Measurements from ENCODE around the gene CFAP221. TPM values are rescaled to one million over a fixed set of nuclear protein-coding genes. Genes with fewer than 3 reads are reported as not detected.
A peak's percentile ranks its signal among the peaks of the same experiment; 100 is the strongest.

Gene CFAP221
- total and polyA plus RNA-seq, 2 experiments from 2014 or later = 0.42 to 0.65 TPM

DNA sequence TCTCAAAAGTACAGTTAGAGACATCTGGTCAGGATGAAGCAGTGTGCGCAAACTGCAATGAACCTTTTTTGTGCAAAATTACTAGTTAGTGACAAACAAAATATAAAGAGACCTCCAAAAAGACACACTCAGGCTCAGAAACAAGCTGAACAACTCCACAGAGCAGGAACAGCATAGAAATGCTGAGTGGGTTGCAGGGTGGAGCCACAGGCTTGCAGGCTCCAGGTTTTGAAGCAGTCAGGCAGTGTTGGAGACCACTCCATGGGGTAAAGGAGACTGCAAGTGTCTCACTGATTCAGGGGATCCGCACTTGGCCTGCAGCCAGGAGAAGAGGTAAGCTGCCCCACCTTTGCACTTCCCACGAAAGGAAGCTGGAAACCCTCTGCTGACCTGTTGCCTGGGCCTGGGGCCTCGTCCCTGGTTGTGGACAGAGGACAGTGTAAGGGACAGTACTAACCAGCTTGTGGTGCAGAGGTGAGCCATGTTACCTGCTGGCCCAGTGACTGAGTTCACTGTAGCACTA is 36.4 kb downstream of the CFAP221 start:
- H3K79me2 ChIP-seq (replicated peaks; ENCODE audit: insufficient read depth) = no peaks in the 10 kb centered on the region
- TF ChIP-seq, protein P1, sequence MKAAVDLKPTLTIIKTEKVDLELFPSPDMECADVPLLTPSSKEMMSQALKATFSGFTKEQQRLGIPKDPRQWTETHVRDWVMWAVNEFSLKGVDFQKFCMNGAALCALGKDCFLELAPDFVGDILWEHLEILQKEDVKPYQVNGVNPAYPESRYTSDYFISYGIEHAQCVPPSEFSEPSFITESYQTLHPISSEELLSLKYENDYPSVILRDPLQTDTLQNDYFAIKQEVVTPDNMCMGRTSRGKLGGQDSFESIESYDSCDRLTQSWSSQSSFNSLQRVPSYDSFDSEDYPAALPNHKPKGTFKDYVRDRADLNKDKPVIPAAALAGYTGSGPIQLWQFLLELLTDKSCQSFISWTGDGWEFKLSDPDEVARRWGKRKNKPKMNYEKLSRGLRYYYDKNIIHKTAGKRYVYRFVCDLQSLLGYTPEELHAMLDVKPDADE (IDR thresholded peaks at IDR 0.05) = no peak
- no peak for TF ChIP-seq EZH2 (IDR thresholded peaks at IDR 0.05; ENCODE audit: low read depth, unreplicated experiment)
- TF ChIP-seq, protein P2, sequence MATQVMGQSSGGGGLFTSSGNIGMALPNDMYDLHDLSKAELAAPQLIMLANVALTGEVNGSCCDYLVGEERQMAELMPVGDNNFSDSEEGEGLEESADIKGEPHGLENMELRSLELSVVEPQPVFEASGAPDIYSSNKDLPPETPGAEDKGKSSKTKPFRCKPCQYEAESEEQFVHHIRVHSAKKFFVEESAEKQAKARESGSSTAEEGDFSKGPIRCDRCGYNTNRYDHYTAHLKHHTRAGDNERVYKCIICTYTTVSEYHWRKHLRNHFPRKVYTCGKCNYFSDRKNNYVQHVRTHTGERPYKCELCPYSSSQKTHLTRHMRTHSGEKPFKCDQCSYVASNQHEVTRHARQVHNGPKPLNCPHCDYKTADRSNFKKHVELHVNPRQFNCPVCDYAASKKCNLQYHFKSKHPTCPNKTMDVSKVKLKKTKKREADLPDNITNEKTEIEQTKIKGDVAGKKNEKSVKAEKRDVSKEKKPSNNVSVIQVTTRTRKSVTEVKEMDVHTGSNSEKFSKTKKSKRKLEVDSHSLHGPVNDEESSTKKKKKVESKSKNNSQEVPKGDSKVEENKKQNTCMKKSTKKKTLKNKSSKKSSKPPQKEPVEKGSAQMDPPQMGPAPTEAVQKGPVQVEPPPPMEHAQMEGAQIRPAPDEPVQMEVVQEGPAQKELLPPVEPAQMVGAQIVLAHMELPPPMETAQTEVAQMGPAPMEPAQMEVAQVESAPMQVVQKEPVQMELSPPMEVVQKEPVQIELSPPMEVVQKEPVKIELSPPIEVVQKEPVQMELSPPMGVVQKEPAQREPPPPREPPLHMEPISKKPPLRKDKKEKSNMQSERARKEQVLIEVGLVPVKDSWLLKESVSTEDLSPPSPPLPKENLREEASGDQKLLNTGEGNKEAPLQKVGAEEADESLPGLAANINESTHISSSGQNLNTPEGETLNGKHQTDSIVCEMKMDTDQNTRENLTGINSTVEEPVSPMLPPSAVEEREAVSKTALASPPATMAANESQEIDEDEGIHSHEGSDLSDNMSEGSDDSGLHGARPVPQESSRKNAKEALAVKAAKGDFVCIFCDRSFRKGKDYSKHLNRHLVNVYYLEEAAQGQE (IDR thresholded peaks at IDR 0.05; ENCODE audit: unreplicated experiment) = no peak
- TF ChIP-seq, protein P3, sequence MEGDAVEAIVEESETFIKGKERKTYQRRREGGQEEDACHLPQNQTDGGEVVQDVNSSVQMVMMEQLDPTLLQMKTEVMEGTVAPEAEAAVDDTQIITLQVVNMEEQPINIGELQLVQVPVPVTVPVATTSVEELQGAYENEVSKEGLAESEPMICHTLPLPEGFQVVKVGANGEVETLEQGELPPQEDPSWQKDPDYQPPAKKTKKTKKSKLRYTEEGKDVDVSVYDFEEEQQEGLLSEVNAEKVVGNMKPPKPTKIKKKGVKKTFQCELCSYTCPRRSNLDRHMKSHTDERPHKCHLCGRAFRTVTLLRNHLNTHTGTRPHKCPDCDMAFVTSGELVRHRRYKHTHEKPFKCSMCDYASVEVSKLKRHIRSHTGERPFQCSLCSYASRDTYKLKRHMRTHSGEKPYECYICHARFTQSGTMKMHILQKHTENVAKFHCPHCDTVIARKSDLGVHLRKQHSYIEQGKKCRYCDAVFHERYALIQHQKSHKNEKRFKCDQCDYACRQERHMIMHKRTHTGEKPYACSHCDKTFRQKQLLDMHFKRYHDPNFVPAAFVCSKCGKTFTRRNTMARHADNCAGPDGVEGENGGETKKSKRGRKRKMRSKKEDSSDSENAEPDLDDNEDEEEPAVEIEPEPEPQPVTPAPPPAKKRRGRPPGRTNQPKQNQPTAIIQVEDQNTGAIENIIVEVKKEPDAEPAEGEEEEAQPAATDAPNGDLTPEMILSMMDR (conservative IDR thresholded peaks at IDR 0.05; ENCODE audit: low read depth in 2 of 2) = no peak
- no peak for TF ChIP-seq NANOG (IDR thresholded peaks at IDR 0.05; ENCODE audit: borderline replicate concordance)
- no peak for TF ChIP-seq CREB1 (CRISPR knock-in tag; IDR thresholded peaks at IDR 0.05; ENCODE audit: low read depth)
- no peak for DNase-seq (ENCODE audit: low spot score)
- Mint-ChIP-seq H3K4me1 (no peaks in the 10 kb centered on the region), H3K27ac (no peak overlapping the region), H3K4me3 (no peak overlapping the region), H3K27me3 (ENCODE audit: insufficient read depth, low read depth, poor library complexity) (no peaks in the 10 kb centered on the region), H3K36me3 (ENCODE audit: low read depth) (peaks cover 3% of the 10 kb centered on the region; the same call in 2 of the 3 replicates), H3K9me3 (peaks cover 8% of the 10 kb centered on the region; the same call in 1 of the 3 replicates)
- H3K9me2 ChIP-seq (ENCODE audit: insufficient read depth) = no peaks in the 10 kb centered on the region
- H3K4me2 ChIP-seq = no peak overlapping the region
- H3K4me3 ChIP-seq = no peak overlapping the region
- H3K4me1 ChIP-seq (ENCODE audit: insufficient read depth) = no peaks in the 10 kb centered on the region
- no peaks in the 10 kb centered on the region for H3K36me3 ChIP-seq (ENCODE audit: insufficient read depth)
- H4K20me1 ChIP-seq (replicated peaks; ENCODE audit: insufficient read depth) = no peaks in the 10 kb centered on the region
- H3K27ac ChIP-seq (ENCODE audit: low read depth) = no peak overlapping the region
- H3F3A ChIP-seq (replicated peaks; ENCODE audit: low read depth) = no peaks in the 10 kb centered on the region
- no peaks in the 10 kb centered on the region for H3K27me3 ChIP-seq (ENCODE audit: insufficient read depth)
- H2AFZ ChIP-seq = no peak overlapping the region
- peak; percentile 38; the same call in 1 of the 3 replicates for ATAC-seq

DNA sequence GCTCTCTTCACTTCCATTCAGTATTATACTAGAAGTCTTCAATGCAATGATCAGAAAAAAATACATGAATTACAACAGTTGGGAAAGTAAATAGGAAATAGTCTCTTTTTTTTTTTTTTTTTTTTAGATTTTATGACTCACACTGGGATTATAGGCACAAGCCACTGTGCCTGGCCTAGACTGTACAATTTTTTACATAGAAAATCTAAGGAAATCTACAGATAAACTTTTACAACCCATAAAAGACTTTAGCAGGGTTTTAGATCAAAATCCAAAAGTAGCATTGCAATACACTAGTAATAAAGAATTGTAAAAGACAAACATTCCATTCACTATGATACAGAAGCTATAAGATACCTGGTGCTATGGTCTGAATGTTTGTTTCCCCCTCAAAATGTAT is 39.0 kb downstream of the CFAP221 start:
- no peaks in the 10 kb centered on the region for H3K27me3 Mint-ChIP-seq (ENCODE audit: insufficient read depth, low read depth, poor library complexity)
- TF ChIP-seq, protein P4, sequence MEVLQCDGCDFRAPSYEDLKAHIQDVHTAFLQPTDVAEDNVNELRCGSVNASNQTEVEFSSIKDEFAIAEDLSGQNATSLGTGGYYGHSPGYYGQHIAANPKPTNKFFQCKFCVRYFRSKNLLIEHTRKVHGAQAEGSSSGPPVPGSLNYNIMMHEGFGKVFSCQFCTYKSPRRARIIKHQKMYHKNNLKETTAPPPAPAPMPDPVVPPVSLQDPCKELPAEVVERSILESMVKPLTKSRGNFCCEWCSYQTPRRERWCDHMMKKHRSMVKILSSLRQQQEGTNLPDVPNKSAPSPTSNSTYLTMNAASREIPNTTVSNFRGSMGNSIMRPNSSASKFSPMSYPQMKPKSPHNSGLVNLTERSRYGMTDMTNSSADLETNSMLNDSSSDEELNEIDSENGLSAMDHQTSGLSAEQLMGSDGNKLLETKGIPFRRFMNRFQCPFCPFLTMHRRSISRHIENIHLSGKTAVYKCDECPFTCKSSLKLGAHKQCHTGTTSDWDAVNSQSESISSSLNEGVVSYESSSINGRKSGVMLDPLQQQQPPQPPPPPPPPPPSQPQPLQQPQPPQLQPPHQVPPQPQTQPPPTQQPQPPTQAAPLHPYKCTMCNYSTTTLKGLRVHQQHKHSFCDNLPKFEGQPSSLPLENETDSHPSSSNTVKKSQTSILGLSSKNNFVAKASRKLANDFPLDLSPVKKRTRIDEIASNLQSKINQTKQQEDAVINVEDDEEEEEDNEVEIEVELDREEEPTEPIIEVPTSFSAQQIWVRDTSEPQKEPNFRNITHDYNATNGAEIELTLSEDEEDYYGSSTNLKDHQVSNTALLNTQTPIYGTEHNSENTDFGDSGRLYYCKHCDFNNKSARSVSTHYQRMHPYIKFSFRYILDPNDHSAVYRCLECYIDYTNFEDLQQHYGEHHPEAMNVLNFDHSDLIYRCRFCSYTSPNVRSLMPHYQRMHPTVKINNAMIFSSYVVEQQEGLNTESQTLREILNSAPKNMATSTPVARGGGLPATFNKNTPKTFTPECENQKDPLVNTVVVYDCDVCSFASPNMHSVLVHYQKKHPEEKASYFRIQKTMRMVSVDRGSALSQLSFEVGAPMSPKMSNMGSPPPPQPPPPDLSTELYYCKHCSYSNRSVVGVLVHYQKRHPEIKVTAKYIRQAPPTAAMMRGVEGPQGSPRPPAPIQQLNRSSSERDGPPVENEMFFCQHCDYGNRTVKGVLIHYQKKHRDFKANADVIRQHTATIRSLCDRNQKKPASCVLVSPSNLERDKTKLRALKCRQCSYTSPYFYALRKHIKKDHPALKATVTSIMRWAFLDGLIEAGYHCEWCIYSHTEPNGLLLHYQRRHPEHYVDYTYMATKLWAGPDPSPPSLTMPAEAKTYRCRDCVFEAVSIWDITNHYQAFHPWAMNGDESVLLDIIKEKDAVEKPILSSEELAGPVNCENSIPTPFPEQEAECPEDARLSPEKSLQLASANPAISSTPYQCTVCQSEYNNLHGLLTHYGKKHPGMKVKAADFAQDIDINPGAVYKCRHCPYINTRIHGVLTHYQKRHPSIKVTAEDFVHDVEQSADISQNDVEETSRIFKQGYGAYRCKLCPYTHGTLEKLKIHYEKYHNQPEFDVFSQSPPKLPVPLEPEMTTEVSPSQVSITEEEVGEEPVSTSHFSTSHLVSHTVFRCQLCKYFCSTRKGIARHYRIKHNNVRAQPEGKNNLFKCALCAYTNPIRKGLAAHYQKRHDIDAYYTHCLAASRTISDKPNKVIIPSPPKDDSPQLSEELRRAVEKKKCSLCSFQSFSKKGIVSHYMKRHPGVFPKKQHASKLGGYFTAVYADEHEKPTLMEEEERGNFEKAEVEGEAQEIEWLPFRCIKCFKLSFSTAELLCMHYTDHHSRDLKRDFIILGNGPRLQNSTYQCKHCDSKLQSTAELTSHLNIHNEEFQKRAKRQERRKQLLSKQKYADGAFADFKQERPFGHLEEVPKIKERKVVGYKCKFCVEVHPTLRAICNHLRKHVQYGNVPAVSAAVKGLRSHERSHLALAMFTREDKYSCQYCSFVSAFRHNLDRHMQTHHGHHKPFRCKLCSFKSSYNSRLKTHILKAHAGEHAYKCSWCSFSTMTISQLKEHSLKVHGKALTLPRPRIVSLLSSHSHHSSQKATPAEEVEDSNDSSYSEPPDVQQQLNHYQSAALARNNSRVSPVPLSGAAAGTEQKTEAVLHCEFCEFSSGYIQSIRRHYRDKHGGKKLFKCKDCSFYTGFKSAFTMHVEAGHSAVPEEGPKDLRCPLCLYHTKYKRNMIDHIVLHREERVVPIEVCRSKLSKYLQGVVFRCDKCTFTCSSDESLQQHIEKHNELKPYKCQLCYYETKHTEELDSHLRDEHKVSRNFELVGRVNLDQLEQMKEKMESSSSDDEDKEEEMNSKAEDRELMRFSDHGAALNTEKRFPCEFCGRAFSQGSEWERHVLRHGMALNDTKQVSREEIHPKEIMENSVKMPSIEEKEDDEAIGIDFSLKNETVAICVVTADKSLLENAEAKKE (CRISPR knock-in tag; IDR thresholded peaks at IDR 0.05) = no peak

More for the DNA sequence above, 39.0 kb downstream of the CFAP221 start:
- H3K4me3 ChIP-seq = no peak overlapping the region
- Mint-ChIP-seq H3K9me3 (peaks cover 8% of the 10 kb centered on the region; the same call in 1 of the 3 replicates), H3K4me3 (no peak overlapping the region), H3K4me1 (peaks cover 3% of the 10 kb centered on the region; the same call in 1 of the 3 replicates), H3K36me3 (ENCODE audit: low read depth) (peaks cover 3% of the 10 kb centered on the region; the same call in 2 of the 3 replicates), H3K27ac (no peak overlapping the region)
- no peaks in the 10 kb centered on the region for H3F3A ChIP-seq (replicated peaks; ENCODE audit: low read depth)
- no peak for DNase-seq (ENCODE audit: low spot score)
- H4K20me1 ChIP-seq (replicated peaks; ENCODE audit: insufficient read depth) = no peaks in the 10 kb centered on the region
- H3K27ac ChIP-seq (ENCODE audit: low read depth) = no peak overlapping the region
- H3K36me3 ChIP-seq (ENCODE audit: insufficient read depth) = no peaks in the 10 kb centered on the region
- H3K4me1 ChIP-seq (ENCODE audit: insufficient read depth) = no peaks in the 10 kb centered on the region
- H3K9me2 ChIP-seq (ENCODE audit: insufficient read depth) = 0 out of 2 replicates have a peak, but pooled peaks cover 2% of the 10 kb centered on the region
- ATAC-seq = no peak
- no peaks in the 10 kb centered on the region for H3K27me3 ChIP-seq (ENCODE audit: insufficient read depth)
- no peak overlapping the region for H2AFZ ChIP-seq
- no peak overlapping the region for H3K4me2 ChIP-seq
- H3K79me2 ChIP-seq (replicated peaks; ENCODE audit: insufficient read depth) = no peaks in the 10 kb centered on the region

All from GM23338 (cell line).